B cell (primary cell): ENCODE measurements around the gene AREL1. TPM values are rescaled to one million over a fixed set of nuclear protein-coding genes. Genes with fewer than 3 reads are reported as not detected.
A peak's percentile ranks its signal among the peaks of the same experiment; 100 is the strongest.

ENCODE experiments used
- ATAC-seq: fragments of 200-7000 bp; cut with Tn5 transposase; one replicate; pipeline ENCODE4 v1.10.0; 2021; ENCODE audit warnings: low read depth, mild to moderate bottlenecking, moderate number of reproducible peaks, moderate library complexity
- CTCF ChIA-PET: fragments of 350-600 bp; sonication (Branson Sonifier 250); formaldehyde crosslinking; loops from one replicate; lab custom pipeline; 2021; ENCODE audit warnings: antibody characterized with exemption, inconsistent platforms; lab: Charles Lee
- POLR2A ChIA-PET: fragments of 350-600 bp; sonication (Branson Sonifier 250); formaldehyde crosslinking; loops from one replicate; lab custom pipeline; 2021; ENCODE audit warnings: antibody characterized with exemption; lab: Charles Lee
- DNase-seq: peaks from one replicate; pipeline ENCODE4 v3.0.0; 2013
- H2AFZ ChIP-seq: 2 replicates; pipeline ENCODE4 v1.6.1; 2012; ENCODE audit warnings: mild to moderate bottlenecking, low read depth, low read length; ENCODE audit not compliant: insufficient read depth, poor library complexity, severe bottlenecking
- H3K27ac ChIP-seq, 2 donors: 1 replicate in 1 of 2; 2 replicates in 1 of 2; pipeline ENCODE4 v1.5.1; 2012 to 2013; ENCODE audit warnings: low read length in 2 of 2, mild to moderate bottlenecking in 2 of 2, moderate library complexity in 1 of 2
- H3K27me3 ChIP-seq, 4 experiments: fragments of 200-600 bp in 1 of 4; sonication (generic) in 1 of 4; replicated peaks in 1 of 4; 1 replicate in 2 of 4; 2 replicates in 2 of 4; pipeline versions ENCODE4 v1.6.1 to v1.7.0; 2013 to 2016; ENCODE audit warnings: low read length in 3 of 4, mild to moderate bottlenecking in 2 of 4, mixed read lengths in 1 of 4, moderate library complexity in 1 of 4; ENCODE audit not compliant: insufficient read depth in 4 of 4, control insufficient read depth in 3 of 4; ENCODE audit errors: control extremely low read depth in 1 of 4
- H3K36me3 ChIP-seq, 2 experiments: replicated peaks in 1 of 2; 1 replicate in 1 of 2; 2 replicates in 1 of 2; pipeline versions ENCODE4 v1.6.1 to v1.7.1; 2013; ENCODE audit warnings: low read length in 1 of 2; ENCODE audit not compliant: insufficient read depth in 2 of 2, control insufficient read depth in 1 of 2; ENCODE audit errors: control extremely low read depth in 1 of 2, extremely low read depth in 1 of 2
- H3K4me1 ChIP-seq, 2 donors: fragments of 200-600 bp in 1 of 2; sonication (generic) in 1 of 2; 1 replicate in 1 of 2; 2 replicates in 1 of 2; pipeline versions ENCODE4 v1.5.1 to v1.6.1; 2013 to 2017; ENCODE audit warnings: low read length in 2 of 2; ENCODE audit not compliant: control insufficient read depth in 2 of 2, insufficient read depth in 2 of 2
- H3K4me2 ChIP-seq: replicated peaks from 2 replicates; pipeline ENCODE3; 2012; ENCODE audit warnings: mild to moderate bottlenecking, low read depth, low read length; ENCODE audit not compliant: poor library complexity, severe bottlenecking
- H3K4me3 ChIP-seq, 5 experiments: fragments of 200-600 bp in 1 of 5; sonication (generic) in 1 of 5; 1 replicate in 3 of 5; 2 replicates in 2 of 5; pipeline versions ENCODE4 v1.5.1 to v1.7.0; 2011 to 2016; ENCODE audit warnings: low read length in 4 of 5, mild to moderate bottlenecking in 4 of 5, low read depth in 2 of 5, control low read depth in 1 of 5, moderate library complexity in 1 of 5; ENCODE audit not compliant: insufficient read depth in 1 of 5; ENCODE audit errors: control extremely low read depth in 1 of 5, extremely low read depth in 1 of 5
- H3K79me2 ChIP-seq: fragments of 200-600 bp; sonication (generic); one replicate; pipeline ENCODE4 v1.6.0; 2016; ENCODE audit warnings: low read length; ENCODE audit not compliant: control insufficient read depth, insufficient read depth
- H3K9ac ChIP-seq: fragments of 200-600 bp; sonication (generic); 2 replicates; pipeline ENCODE4 v1.6.1; 2017; ENCODE audit warnings: mild to moderate bottlenecking, low read length, moderate library complexity
- H3K9me3 ChIP-seq, 3 donors: one replicate each; pipeline versions ENCODE4 v1.6.1 to v1.7.1; 2013; ENCODE audit warnings: low read length in 2 of 3; ENCODE audit not compliant: control insufficient read depth in 2 of 3, insufficient read depth in 1 of 3; ENCODE audit errors: control extremely low read depth in 1 of 3
- H4K20me1 ChIP-seq: 2 replicates; pipeline ENCODE4 v1.6.0; 2012; ENCODE audit warnings: mild to moderate bottlenecking, low read length; ENCODE audit not compliant: insufficient read depth, control insufficient read depth, poor library complexity, severe bottlenecking
- H3K27ac Mint-ChIP-seq: one replicate; pipeline ENCODE4 v1.8.0; 2021; ENCODE audit warnings: mixed read lengths
- H3K27me3 Mint-ChIP-seq: one replicate; pipeline ENCODE4 v1.8.0; 2021; ENCODE audit warnings: mixed read lengths
- H3K4me1 Mint-ChIP-seq: one replicate; pipeline ENCODE4 v1.8.0; 2021; ENCODE audit warnings: mixed read lengths
- H3K4me3 Mint-ChIP-seq: one replicate; pipeline ENCODE4 v1.8.0; 2021; ENCODE audit warnings: mixed read lengths
- H3K9me3 Mint-ChIP-seq: one replicate; pipeline ENCODE4 v1.8.0; 2022; ENCODE audit warnings: mixed read lengths; ENCODE audit not compliant: insufficient read depth
- CTCF ChIP-seq: fragments of 200-600 bp; IDR thresholded peaks from one replicate; pipeline ENCODE4 v1.8.0; 2022; ENCODE audit warnings: antibody characterized with exemption, mild to moderate bottlenecking
- EZH2 ChIP-seq: IDR thresholded peaks from 2 replicates; pipeline ENCODE4 v1.6.1; 2012; ENCODE audit warnings: borderline replicate concordance, low read depth, mild to moderate bottlenecking, moderate library complexity, low read length; ENCODE audit not compliant: insufficient read depth, poor library complexity, severe bottlenecking
- WGBS: methylation state at CpG from one replicate; pipeline ENCODE4 v1.1.5; 2013; ENCODE audit warnings: missing lambda C conversion rate; ENCODE audit not compliant: insufficient coverage; 5-methylcytosine and 5-hydroxymethylcytosine counted together
- intact Hi-C: fragments of 100-400 bp; cut with micrococcal nuclease; formaldehyde crosslinking; loops from one replicate; pipeline ENCODE4 v1.10.0; 2022
- polyA plus RNA-seq: library from polyadenylated mRNA; depleted of rRNA; stranded (reverse); fragments of >200 nt; gene quantifications from 2 replicates; pipeline ENCODE4 v1.2.3, GENCODE V29; 2012
- total RNA-seq, 2 donors: library from RNA; stranded (reverse); fragments of 120-200 nt in 1 of 2; gene quantifications; 1 replicate in 1 of 2; 2 replicates in 1 of 2; pipeline versions ENCODE4 v1.2.3 to v1.2.4, GENCODE V29; 2013 to 2022

AREL1 gene
- total and polyA plus RNA-seq, 2 donors (not counting 1 experiment from before 2014, with no cell fraction given): 19.2 to 39.4 TPM

- ChIA-PET POLR2A (no interaction called here), CTCF (interaction anchor here (0.6 to 3.1 kb wide), 13 partner anchors 8 to 289 kb away, joined by 3 to 12 read pairs (median 4); partner anchors contain the start of genes AREL1, FCF1 and YLPM1)
- H3K4me1 ChIP-seq: peaks cover 36 to 43% of the 10 kb centered on the region in 2 donors
- H3K27ac Mint-ChIP-seq: peak overlapping the region; percentile 32
- DNase-seq (peak; percentile 91), ATAC-seq (peak; percentile 91)
- peak overlapping the region; percentile 84 for H3K9ac ChIP-seq
- no peaks in the 10 kb centered on the region for H4K20me1 ChIP-seq
- no peaks in the 10 kb centered on the region for H3K9me3 Mint-ChIP-seq
- H3K36me3 ChIP-seq: no peaks in the 10 kb centered on the region
- H3K27me3 Mint-ChIP-seq: peaks cover 16% of the 10 kb centered on the region
- no peaks in the 10 kb centered on the region for H3K9me3 ChIP-seq
- peak overlapping the region; percentile 76 for H3K4me3 Mint-ChIP-seq
- TF ChIP-seq CTCF: peak; percentile 67
- TF ChIP-seq EZH2: no peak
- H2AFZ ChIP-seq: peak overlapping the region; percentile 84
- peaks cover 43% of the 10 kb centered on the region for H3K4me1 Mint-ChIP-seq
- peaks cover 0 to 18% (median 5%) of the 10 kb centered on the region in 4 experiments for H3K27me3 ChIP-seq
- H3K79me2 ChIP-seq: no peaks in the 10 kb centered on the region
- H3K27ac ChIP-seq: no peak overlapping the region
- peak overlapping the region; percentile 100 for H3K4me2 ChIP-seq
- peak overlapping the region; percentile 38 to 82 (median 61) for H3K4me3 ChIP-seq
- WGBS: 1% methylated on average over 65 of the region's 69 CpGs
- intact Hi-C loops: loop anchor here (1.0 to 10.0 kb wide), 6 partner anchors 101 to 1685 kb away; partner anchors contain the start of genes ABCD4, ACYP1, AREL1 and DCAF4
Observed at GRCh38 chr14:74612350-74613021, 100.4 kb downstream of the AREL1 start.
